CMK (cell line): Measurements from ENCODE around the gene PLIN3.
"Not testable (repeated sequence)": the region's sequence is repeated elsewhere in the genome, so short reads cannot be mapped to it uniquely, and the experiment has no call there.

Experiments used
- DNase-seq: peaks from one replicate; pipeline ENCODE4 v3.0.0-alpha.2; 2010; ENCODE audit warnings: low read depth

The PLIN3 gene

DNA sequence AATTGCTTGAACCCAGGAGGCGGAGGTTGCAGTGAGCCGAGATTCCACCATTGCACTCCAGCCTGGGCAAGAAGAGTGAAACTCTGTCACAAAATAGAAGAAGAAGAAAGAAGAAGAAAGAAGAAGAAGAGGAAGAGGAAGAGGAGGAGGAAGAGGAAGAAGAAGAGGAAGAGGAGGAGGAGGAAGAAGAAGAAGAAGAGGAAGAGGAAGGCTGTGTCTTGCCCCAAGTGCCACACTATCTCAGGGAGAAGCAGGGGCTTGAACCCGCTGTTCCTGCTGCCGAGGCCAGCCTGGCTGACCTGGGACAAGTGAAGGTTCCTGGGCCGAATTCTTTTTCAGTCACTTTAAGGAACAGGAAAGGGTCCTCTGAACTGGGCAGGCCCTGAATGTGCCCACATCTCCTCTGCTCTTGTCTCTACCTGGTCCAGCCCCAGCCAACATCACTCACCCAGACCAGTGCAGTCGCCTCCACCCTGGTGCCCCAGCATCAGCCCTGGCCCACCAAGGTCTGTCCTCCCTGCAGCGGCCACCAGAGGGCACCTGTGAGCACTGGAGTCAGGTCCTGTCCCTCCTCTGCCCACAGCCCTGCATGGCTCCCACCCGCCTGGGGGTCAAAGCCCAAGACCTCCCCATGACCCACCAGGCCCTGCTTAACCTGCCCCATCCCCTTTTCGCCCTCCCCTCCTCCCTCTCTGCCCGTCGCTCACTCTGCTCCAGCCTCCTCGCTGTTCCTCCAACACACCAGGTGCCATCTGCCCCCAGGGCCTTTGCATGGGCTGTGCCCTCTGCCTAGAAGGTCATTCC lies 55.9 kb downstream of the PLIN3 start:
- DNase-seq, result no peak

DNA sequence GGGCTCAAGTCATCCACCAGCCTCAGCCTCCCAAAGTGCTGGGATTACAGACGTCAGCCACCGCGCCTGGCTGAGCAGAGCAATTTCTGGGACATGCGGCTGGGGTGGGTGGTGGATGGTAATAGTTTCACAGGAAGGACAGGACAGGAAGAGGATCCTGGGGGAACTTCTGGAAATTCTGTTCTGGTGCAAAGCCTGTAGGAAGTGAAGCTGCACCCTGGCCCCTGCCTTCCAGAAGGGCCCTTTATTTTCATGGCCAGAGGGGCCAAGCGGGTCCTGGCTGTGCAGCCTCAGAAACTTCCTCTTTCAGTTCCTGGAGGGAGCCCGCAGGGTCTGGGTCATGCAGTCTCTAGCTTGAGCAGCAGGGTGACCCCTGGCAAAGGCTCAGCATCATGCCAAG lies 60.3 kb downstream of the PLIN3 start:
- no peak for DNase-seq

DNA sequence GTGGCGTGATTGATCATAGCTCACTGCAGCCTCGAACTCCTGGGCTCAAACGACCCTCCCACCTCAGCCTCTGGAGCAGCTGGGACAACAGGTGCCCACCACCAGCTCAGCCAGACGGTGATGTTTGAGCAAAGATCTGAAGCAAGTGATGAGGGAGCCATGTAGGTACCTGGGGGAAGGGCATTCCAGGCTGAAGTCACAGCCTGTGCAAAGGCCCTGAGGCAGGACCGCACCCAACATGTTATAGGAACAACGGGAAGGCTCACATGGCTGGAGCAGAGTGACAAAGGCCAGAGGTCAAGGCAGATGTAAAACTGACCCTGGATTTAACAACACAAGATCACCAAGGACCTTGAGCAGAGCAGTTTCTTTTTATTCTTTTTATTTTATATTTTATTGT lies 61.1 kb downstream of the PLIN3 start:
- DNase-seq, result no peak

DNA sequence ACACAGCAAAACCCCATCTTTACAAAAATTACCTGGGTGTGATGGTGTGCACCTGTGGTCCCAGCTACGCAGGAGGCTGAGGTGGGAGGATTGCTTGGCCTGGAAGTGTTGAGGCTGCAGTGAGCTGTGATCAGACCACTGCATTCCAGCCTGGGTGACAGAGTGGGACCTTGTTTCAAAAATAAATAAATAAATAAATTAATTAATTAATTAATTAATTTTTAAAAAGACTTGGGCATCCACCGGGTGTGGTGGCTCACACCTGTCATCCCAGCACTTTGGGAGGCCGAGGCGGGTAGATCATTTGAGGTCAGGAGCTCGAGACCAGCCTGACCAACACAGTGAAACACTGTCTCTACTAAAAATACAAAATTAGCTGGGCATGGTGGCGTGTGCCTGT lies 62.3 kb downstream of the PLIN3 start:
- not testable (repeated sequence) for DNase-seq

DNA sequence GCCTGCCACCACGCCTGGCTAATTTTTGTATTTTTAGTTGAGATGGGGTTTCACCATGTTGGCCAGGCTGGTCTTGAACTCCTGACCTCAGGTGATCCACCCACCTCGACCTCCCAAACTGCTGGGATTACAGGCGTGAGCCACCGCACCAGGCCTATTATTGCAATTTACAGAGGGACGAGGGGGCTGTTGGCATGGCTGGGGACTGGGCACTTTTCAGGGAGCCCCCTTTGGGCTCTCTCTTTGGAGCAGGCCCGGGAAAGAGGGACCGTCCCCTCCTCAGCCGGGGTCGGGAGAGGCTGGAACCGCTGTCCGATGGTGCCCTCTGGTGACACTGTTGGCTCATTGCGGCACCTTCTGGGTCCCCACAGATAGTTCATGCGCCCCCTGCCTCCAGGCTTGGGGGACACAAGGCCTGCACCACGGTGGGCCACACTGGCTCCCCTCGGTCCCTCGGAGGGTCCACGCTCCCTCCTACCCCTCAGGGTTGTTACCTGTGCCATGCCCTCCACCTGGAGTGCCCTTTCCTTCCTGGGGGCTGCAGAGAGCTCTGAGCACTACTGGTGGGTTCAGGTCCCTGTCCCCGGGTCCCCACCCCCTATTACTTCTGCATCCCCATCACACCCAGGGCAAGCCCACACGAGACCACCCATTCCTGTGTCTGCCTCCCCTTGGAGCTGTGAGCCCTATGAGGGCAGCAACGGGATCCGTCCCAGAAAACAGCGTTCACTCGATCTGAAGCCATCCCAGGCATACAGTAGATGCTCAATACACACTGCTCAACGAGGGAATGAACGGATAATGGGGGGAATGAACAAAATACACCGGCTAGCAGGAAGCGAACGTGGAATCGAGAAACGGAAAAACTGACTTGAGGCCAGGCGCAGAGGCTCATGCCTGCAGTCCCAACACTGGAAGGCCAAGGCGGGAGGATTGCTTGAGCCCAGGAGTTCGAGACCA lies 63.5 kb downstream of the PLIN3 start:
- DNase-seq, result peak; percentile 45

DNA sequence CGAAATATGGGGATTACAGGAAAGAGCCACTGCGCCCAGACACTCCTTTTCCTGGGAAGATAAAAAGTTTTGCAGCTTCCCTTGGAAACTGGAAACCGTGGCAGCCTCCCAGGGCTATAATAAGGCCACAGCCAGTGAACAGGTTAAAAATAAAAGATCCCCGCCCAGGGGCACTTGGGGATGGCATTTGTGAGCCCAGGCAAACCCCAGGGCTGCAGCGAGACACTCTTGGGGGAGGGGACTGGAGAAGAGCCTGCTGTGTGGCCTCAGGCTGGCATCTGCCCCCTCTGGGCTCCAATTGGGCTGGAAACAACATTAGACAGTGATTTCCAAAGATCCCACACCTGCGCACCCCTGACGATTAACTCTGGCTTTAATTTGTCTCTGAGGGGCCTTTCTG lies 64.8 kb downstream of the PLIN3 start:
- no peak for DNase-seq

DNA sequence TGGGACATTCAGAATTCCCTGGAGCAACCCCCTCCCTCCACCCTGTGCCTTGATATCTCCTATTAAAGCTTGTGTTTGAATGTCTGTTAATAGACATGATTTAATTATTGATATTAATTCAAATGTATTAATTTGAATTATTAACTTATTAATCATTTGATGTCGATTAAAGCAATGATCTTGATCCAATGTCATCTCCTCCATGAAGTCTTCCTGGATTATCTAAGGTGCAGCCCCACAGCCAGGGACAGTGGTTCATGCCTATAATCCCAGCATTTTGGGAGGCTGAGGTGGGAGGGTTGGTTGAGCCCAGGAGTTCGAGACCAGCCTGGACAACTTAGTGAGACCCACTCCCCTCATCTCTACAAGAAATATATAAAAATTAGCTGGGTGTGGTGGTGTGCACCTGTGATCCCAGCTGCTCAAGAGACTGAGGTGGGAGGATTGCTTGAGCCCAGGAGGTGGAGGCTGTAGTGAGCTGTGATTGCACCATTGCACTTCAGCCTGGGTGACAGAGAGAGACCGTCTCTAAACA lies 66.3 kb downstream of the PLIN3 start:
- DNase-seq, result no peak

DNA sequence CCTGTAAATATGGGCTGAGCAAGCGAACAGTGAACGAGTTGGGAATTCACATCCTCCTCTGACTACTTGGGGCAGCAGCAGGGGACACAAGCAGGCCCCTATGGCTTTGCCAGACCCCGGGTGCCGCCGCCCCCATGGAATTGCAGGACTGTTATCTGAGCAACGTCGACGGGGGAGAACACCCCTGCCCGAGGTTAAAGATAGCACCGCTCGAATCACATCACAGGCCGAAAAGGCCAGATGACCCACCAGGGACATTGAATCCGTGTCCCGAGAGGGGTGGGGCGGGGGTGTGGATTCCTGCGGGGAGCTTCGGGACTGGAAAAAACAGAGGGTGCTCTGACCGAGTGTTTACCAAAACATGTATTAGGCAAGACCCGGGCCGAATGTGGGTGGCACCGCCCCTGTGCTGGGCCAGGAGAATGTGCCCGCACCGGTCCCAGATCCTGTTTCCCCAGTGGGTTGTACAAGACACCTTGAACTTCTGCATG lies 66.8 kb downstream of the PLIN3 start:
- no peak for DNase-seq

DNA sequence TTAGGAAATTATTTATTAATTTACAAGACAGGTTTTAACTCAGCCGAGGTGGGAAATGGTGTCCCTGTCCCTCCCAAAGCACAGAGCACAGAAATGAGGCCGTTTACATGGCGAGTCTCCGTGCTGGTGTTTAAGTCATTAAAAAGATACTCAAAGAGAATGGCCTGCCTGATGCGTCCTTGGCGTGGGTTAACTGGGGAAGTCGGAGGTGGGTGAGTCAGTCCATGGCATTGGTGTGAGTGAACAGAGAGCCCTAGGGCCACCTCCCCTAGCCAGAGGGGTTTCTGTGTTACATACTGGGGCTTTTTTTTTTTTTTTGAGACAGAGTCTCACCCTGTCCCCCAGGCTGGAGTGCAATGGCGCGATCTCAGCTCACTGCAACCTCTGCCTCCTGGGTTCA lies 72.1 kb downstream of the PLIN3 start:
- DNase-seq, result no peak

DNA sequence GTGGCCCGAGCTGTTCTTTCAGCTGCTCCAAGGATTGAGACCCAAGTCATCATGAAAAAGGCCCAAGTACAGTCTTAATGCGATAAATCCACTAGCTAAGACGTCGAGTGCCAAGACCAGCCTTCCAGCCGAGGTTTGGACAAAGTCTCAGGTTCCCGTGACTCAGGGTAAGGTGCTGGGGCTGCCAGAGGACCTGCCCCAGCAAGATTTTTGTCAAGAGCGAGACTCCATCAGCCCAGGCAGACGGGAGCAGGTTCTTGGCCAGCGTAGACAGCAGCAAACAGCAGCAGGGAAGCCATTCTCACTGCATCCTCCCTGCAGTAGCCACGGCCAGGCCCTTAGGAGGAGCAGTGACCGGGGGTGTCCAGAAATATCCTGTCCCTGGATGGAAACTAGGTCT lies 72.5 kb downstream of the PLIN3 start:
- no peak for DNase-seq

DNA sequence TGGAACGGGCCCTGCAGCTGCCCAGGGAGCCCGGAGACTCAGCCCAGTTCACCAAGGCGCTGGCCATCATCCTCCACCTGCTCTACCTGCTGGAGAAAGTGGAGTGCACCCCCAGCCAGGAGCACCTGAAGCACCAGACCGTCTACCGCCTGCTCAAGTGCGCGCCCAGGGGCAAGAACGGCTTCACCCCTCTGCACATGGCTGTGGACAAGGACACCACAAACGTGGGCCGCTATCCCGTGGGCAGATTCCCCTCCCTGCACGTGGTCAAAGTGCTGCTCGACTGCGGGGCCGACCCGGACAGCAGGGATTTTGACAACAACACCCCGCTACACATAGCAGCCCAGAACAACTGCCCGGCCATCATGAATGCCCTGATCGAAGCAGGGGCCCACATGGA lies 74.2 kb downstream of the PLIN3 start:
- DNase-seq, result not testable (repeated sequence)

DNA sequence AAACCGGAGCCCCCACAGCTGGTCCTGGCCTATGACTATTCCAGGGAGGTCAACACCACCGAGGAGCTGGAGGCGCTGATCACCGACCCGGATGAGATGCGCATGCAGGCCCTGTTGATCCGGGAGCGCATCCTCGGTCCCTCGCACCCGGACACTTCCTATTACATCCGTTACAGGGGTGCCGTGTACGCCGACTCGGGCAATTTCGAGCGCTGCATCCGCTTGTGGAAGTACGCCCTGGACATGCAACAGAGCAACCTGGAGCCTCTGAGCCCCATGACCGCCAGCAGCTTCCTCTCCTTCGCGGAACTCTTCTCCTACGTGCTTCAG lies 74.6 kb downstream of the PLIN3 start:
- not testable (repeated sequence) for DNase-seq

DNA sequence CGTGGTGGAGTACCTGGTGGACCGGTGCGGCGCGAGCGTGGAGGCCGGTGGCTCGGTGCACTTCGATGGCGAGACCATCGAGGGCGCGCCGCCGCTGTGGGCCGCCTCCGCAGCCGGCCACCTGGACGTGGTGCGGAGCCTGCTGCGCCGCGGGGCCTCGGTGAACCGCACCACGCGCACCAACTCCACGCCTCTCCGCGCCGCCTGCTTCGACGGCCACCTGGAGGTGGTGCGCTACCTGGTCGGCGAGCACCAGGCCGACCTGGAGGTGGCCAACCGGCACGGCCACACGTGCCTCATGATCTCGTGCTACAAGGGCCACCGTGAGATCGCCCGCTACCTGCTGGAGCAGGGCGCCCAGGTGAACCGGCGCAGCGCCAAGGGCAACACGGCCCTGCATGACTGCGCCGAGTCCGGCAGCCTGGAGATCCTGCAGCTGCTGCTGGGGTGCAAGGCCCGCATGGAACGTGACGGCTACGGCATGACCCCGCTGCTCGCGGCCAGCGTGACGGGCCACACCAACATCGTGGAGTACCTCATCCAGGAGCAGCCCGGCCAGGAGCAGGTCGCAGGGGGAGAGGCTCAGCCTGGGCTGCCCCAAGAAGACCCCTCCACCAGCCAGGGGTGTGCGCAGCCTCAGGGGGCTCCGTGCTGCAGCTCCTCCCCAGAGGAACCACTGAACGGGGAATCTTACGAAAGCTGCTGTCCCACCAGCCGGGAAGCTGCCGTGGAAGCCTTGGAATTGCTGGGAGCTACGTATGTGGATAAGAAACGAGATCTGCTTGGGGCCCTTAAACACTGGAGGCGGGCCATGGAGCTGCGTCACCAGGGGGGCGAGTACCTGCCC lies 75.2 kb downstream of the PLIN3 start:
- DNase-seq, result not testable (repeated sequence)

DNA sequence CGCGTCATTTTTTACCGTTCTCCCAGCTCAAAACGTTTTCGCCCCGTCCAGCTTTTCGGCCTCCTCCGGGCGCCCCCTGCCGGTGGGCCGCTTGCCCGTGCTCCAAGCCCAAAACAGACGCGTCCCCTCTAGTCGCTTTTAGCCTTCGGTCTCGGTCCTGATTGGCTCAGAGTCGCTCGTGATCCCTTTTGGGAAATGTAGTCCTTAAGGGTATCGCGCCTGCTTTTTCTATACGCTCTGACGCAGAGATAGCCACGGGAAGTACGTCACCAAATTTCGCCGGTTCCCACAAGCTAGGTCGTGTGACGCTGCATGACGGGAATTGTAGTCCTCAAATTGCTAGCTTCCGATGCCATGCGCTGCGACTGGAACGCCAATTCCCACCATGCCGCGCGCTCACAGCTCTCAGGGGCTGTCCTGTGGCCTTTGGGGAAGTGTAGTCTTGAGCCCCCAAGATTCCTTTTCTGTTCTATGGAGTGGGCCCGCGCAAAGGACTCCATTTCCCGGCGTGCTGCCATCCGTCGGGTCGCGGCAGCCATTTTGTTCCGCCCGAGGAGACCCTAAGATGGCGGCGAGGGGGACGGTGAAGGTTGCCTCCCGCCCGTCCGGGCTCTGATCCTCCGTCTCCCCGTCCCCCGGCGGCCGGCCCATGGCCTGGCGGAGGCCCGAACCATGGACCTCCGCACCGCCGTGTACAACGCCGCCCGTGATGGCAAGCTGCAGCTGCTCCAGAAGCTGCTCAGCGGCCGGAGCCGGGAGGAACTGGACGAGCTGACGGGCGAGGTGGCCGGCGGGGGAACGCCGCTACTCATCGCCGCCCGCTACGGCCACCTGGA lies 76.1 kb downstream of the PLIN3 start, which contains the start of gene FEM1A:
Gene FEM1A, plus strand, starts transcription at position 552 of the 836 bp plus-strand sequence. Its CDS starts 121 bp downstream, at position 673.
- peak; percentile 99 for DNase-seq
